Activated naive CD4-positive, alpha-beta T cell treated with anti-CD3 and anti-CD28 coated beads, Interleukin-2, amount 50 U/mL, for 24 hours (primary cell): ENCODE measurements around the gene SAMD11.

Experiments used
- H3K27ac Mint-ChIP-seq: one replicate; pipeline ENCODE4 v1.8.0; 2021; ENCODE audit warnings: mild to moderate bottlenecking, mixed read lengths
- H3K27me3 Mint-ChIP-seq: one replicate; pipeline ENCODE4 v1.8.0; 2021; ENCODE audit warnings: mixed read lengths
- H3K36me3 Mint-ChIP-seq: one replicate; pipeline ENCODE4 v1.8.0; 2021; ENCODE audit warnings: mixed read lengths
- H3K4me1 Mint-ChIP-seq: one replicate; pipeline ENCODE4 v1.8.0; 2021; ENCODE audit warnings: mixed read lengths
- H3K4me3 Mint-ChIP-seq: one replicate; pipeline ENCODE4 v1.8.0; 2021; ENCODE audit warnings: mild to moderate bottlenecking, mixed read lengths
- H3K9me3 Mint-ChIP-seq: one replicate; pipeline ENCODE4 v1.8.0; 2021; ENCODE audit warnings: mixed read lengths

Gene SAMD11

DNA sequence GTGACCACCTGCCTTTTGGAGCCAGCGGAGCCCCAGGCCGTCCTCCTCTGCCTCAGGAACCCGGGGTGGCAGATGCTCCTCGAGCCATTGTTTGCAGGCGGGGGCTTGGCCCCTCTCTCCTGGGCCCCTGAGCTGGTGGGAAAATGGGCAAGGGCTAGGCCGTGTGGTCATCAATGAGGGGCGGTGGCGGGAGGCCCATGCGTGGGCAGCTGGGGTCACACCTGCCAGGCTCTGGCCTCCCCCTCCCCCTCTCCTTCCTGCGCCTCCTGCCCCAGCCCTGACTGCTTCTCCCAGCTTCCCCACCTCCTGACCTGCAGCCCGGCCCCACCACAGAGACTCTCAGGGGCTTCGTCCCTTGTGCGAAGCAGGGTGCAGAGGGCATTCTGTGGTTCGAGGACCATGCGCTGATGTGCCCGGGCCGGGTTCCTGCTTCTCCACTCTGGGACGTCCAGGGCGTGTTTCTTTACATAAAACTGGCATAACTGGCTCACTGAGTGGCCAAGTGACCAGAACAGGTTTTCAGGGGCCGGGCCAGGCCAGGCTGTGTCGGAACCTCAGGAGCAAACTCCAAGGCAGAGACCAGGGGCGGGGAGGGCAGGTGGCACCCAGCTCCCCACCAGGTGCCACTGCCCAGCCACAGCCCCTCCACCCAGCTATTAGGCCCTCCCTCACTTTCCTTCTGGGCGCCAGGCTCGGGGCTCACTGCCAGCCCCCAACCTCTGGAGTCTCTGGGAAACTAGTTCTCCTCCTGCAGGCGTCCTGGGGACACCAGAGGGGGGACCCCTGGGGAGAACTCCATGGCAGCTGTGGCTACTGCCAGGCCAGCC is 9.3 kb downstream of the SAMD11 start:
- no peaks in the 10 kb centered on the region for H3K36me3 Mint-ChIP-seq
- H3K9me3 Mint-ChIP-seq: no peaks in the 10 kb centered on the region
- H3K4me3 Mint-ChIP-seq: no peak overlapping the region
- peaks cover 15% of the 10 kb centered on the region for H3K27me3 Mint-ChIP-seq
- no peak overlapping the region for H3K27ac Mint-ChIP-seq
- peaks cover 4% of the 10 kb centered on the region for H3K4me1 Mint-ChIP-seq

DNA sequence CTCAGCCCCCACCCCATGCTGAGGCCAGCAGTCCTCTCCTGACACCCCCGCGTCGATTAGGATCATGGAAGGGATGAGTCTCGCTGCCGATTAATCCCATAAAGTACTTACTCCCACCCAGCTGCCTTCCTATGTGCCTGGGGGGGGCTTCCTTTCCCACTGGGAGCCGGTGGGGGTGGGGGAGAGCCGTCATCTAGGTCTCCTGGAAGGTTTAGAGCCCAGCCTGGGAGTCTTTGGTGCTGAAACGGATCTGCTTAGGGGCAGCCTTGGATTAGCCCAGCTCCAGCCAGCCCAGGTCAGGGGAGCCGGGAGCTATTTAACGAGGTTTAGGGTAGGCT is 9.8 kb downstream of the SAMD11 start:
- peaks cover 16% of the 10 kb centered on the region for H3K27me3 Mint-ChIP-seq
- no peaks in the 10 kb centered on the region for H3K9me3 Mint-ChIP-seq
- peaks cover 4% of the 10 kb centered on the region for H3K4me1 Mint-ChIP-seq
- no peaks in the 10 kb centered on the region for H3K36me3 Mint-ChIP-seq
- H3K27ac Mint-ChIP-seq: no peak overlapping the region
- H3K4me3 Mint-ChIP-seq: no peak overlapping the region

DNA sequence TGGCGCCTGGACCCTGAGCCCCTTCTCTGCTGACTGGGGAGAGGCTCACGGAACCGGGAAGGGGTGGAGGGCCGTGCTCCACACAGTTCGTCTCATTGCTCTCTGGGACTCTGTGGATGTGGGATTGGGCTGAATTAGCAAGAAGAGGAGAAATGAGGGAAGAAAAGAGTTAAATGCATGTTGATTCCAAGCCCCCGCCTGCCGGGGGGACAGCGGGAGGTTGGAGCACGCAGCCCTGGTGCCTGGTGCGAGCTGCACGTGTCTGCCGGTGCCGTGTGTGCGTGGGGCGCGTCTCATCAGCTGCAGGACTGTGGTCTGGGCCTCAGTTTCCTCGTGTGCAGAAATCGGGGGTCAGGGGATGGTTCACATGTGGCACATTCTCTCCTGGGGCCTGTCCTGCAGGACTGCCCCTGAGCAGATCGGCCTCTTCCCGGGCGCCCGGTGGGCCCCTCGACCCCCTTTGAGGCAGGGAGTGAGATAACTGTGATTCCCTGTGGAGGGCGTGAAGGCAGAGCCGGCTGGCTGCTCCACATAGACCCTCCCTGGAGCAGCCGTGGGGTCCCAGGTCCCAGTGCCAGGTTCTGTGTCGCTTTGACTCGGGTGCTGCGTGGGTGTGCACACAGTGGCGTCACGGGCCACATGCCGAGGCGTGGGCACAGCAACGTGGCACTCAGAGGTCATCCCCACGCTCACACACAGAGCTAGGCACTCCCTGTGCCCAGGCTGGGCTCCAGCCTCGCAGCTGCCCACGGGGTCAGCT is 11.4 kb downstream of the SAMD11 start:
- no peaks in the 10 kb centered on the region for H3K36me3 Mint-ChIP-seq
- peaks cover 18% of the 10 kb centered on the region for H3K27me3 Mint-ChIP-seq
- H3K4me1 Mint-ChIP-seq: peaks cover 4% of the 10 kb centered on the region
- no peak overlapping the region for H3K27ac Mint-ChIP-seq
- no peaks in the 10 kb centered on the region for H3K9me3 Mint-ChIP-seq
- H3K4me3 Mint-ChIP-seq: peak overlapping the region; percentile 36

- Mint-ChIP-seq H3K36me3 (no peaks in the 10 kb centered on the region), H3K4me3 (no peak overlapping the region), H3K27ac (no peak overlapping the region), H3K27me3 (peaks cover 21% of the 10 kb centered on the region), H3K4me1 (peaks cover 4% of the 10 kb centered on the region), H3K9me3 (no peaks in the 10 kb centered on the region)
These were observed 12.1 kb downstream of the SAMD11 start for GRCh38 chr1:935751-936231.

DNA sequence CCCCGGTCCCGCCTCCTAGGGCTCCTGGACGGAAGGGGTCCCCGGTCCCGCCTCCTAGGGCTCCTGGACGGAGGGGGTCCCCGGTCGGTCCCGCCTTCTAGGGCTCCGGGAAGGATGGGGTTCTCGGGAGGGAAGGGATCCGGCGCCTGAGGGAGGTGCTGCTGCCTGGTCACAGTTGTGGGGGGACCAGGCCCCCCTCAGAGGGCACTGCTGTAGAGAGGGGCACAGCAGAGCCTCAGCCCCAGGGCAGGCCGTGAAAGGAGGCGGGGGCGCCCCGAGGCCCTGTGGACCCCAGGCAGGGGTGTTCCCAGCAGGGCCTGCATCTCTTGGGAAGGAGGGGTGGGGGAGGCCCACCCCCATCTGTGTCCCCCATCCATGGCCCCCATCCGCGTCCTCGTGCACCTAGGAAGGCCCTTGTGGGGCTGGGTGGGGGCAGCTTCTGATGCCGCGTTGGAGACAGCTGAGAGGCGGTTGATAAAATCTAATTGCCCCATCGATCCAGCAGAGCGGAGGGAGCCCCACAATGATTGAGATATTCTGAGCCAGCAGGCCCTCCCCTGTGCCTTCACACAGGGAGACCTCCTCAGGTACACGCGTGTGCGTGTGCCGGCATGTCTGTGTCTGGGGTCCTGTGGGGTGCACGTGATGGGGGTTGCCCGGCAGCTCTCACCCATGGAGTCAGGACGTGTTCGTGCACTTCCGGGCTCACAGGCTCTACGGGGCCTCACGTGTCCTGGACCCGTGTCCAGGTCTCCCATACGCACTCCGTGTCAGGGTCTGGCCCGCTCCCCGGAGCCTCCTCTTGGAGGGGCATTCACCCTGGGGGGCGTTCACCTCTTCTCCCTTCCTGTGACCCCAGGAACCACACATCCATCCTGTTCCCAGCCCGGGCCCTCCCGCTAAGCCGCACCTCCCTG is 12.9 kb downstream of the SAMD11 start:
- Mint-ChIP-seq H3K27me3 (peaks cover 21% of the 10 kb centered on the region), H3K9me3 (no peaks in the 10 kb centered on the region), H3K27ac (no peak overlapping the region), H3K4me1 (peaks cover 9% of the 10 kb centered on the region), H3K36me3 (no peaks in the 10 kb centered on the region), H3K4me3 (no peak overlapping the region)

DNA sequence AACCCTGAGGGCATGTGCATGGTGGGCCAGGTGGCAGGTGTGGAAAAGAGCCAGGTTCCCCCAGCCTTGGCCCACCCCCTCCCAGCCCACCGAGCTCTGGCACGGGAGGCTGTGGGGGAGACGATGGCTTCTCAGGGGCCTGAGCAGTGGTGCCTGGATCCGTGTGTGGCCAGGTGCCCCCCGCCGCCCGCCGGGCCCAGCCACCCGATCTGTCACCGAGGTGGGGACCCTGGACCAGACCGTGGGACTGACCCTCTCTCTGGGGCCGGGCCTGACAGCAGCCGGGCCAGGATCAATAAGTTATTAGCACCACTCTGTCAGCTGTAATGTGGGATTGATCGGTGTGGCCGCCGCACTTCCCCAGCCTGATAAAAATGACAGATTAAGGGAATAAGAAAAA is 13.8 kb downstream of the SAMD11 start:
- Mint-ChIP-seq H3K27ac (no peak overlapping the region), H3K9me3 (no peaks in the 10 kb centered on the region), H3K4me3 (no peak overlapping the region), H3K36me3 (no peaks in the 10 kb centered on the region), H3K27me3 (peaks cover 21% of the 10 kb centered on the region), H3K4me1 (peaks cover 9% of the 10 kb centered on the region)

DNA sequence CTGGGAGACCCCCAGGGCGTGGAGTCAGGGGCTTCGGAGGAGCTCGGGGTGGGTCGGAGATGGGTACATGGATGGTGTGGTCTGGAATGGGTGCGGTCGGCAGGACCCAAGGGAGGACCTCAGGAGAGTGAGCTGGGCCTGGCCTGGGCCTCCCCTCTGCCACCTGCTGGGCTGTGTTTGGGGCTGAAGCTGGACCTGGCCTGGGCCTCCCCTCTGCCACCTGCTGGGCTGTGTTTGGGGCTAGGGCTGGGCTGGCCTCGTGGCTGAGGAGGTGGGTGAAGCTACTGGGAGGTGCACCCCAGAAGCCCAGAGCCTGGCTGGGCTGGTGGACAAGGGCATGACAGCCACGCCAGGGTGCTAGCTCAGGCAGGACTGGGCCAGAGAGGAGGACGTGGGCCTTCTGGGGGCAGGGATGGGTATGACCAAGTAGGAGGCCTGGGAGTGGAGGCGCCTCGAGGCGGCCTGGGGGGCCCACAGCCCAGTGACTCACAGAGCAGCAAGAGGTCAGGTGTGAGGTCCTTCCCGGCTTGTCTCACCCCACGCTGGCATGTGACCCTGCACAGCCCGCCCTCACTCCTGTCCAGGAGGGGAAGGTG is 14.5 kb downstream of the SAMD11 start:
- H3K9me3 Mint-ChIP-seq: no peaks in the 10 kb centered on the region
- peaks cover 21% of the 10 kb centered on the region for H3K27me3 Mint-ChIP-seq
- no peak overlapping the region for H3K27ac Mint-ChIP-seq
- H3K4me1 Mint-ChIP-seq: peaks cover 9% of the 10 kb centered on the region
- H3K4me3 Mint-ChIP-seq: no peak overlapping the region
- H3K36me3 Mint-ChIP-seq: no peaks in the 10 kb centered on the region

- Mint-ChIP-seq H3K9me3 (no peaks in the 10 kb centered on the region), H3K4me1 (peaks cover 9% of the 10 kb centered on the region), H3K36me3 (no peaks in the 10 kb centered on the region), H3K27ac (peak overlapping the region; percentile 74), H3K4me3 (no peak overlapping the region), H3K27me3 (peaks cover 21% of the 10 kb centered on the region)
These were observed 15.2 kb downstream of the SAMD11 start for GRCh38 chr1:938711-939489.

- Mint-ChIP-seq H3K9me3 (no peaks in the 10 kb centered on the region), H3K36me3 (no peaks in the 10 kb centered on the region), H3K27ac (no peak overlapping the region), H3K27me3 (peaks cover 21% of the 10 kb centered on the region), H3K4me1 (peaks cover 9% of the 10 kb centered on the region), H3K4me3 (no peak overlapping the region)
These were observed 15.9 kb downstream of the SAMD11 start for GRCh38 chr1:939511-940106.

- peak overlapping the region; percentile 49 for H3K4me3 Mint-ChIP-seq
- no peak overlapping the region for H3K27ac Mint-ChIP-seq
- peaks cover 18% of the 10 kb centered on the region for H3K27me3 Mint-ChIP-seq
- peaks cover 5% of the 10 kb centered on the region for H3K4me1 Mint-ChIP-seq
- H3K36me3 Mint-ChIP-seq: no peaks in the 10 kb centered on the region
- no peaks in the 10 kb centered on the region for H3K9me3 Mint-ChIP-seq
These were observed 16.6 kb downstream of the SAMD11 start for GRCh38 chr1:940107-941014.

DNA sequence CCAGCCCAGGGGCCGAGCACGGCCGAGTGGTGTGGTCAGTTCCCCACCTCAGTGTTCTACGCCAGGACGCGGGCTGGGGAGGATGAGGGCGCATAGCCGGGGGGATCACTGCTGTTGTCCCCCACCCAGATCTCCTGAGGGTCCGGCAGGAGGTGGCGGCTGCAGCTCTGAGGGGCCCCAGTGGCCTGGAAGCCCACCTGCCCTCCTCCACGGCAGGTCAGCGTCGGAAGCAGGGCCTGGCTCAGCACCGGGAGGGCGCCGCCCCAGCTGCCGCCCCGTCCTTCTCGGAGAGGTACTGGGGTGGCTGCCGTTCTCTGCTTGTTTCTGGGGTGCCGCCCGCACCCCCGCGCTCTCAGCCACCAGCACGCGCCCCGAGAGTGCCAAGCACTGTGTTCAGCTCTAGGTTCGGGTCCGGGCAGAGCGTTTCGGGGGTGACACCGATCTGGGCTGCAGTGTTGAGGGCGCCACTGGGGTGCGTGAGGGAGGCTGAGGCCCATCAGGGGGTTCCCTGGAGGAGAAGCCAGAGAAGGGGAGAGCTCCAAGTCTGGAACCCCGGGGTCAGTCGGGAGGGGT is 17.4 kb downstream of the SAMD11 start:
- peak overlapping the region; percentile 67 for H3K4me3 Mint-ChIP-seq
- peaks cover 5% of the 10 kb centered on the region for H3K4me1 Mint-ChIP-seq
- peaks cover 15% of the 10 kb centered on the region for H3K27me3 Mint-ChIP-seq
- no peaks in the 10 kb centered on the region for H3K9me3 Mint-ChIP-seq
- H3K27ac Mint-ChIP-seq: peak overlapping the region; percentile 13
- no peaks in the 10 kb centered on the region for H3K36me3 Mint-ChIP-seq

- no peaks in the 10 kb centered on the region for H3K9me3 Mint-ChIP-seq
- H3K4me3 Mint-ChIP-seq: peak overlapping the region; percentile 67
- peaks cover 14% of the 10 kb centered on the region for H3K27me3 Mint-ChIP-seq
- H3K36me3 Mint-ChIP-seq: no peaks in the 10 kb centered on the region
- H3K27ac Mint-ChIP-seq: no peak overlapping the region
- H3K4me1 Mint-ChIP-seq: peaks cover 5% of the 10 kb centered on the region
These were observed 18.1 kb downstream of the SAMD11 start for GRCh38 chr1:941588-942383.
